ENCODE data around the gene RERE.

DNA sequence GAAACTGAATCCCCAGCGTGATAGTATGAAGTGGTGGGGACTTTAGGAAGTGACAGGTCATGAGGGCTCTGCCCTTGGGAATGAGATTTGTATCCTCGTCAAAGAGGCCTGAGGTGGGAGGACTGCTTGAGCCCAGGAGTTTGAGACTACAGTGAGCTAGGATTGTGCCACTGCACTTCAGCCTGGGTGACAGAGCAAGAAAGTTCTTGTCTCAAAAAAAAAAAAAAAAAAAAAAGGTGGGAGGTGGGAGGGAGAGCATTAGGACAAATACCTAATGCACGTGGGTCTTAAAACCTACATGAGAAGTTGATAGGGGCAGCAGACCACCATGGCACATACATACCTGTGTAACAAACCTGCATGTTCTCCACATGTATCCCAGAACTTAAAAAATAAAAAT is 24.0 kb upstream of the RERE start:
- no peak for TF ChIP-seq ZNF549 (tag by site-specific recombination; IDR thresholded peaks at IDR 0.05)
- TF ChIP-seq ZIC2 (tag by site-specific recombination; IDR thresholded peaks at IDR 0.05): no peak
- TF ChIP-seq KLF16 (tag by site-specific recombination; IDR thresholded peaks at IDR 0.05): no peak

All from HEK293 (cell line).